ENCODE results near the gene BAZ2B. TPM values are rescaled to one million over a fixed set of nuclear protein-coding genes. Genes with fewer than 3 reads are reported as not detected.

The BAZ2B gene
- total and polyA plus RNA-seq, 9 of the 15 experiments (the other 6 are each of a cell fraction or from before 2014, with no cell fraction given), result 7.5 to 38.6 (median 19.8) TPM

GRCh38 chr2:159449504-159450124, 166.7 kb downstream of the BAZ2B start:
- no peaks in the 10 kb centered on the region for H3K27me3 ChIP-seq (ENCODE audit: control insufficient read depth in 2 of 2, insufficient read depth in 2 of 2, low read length in 2 of 2)
- no peak for TF ChIP-seq JUNB (CRISPR knock-in tag; conservative IDR thresholded peaks at IDR 0.05)
- no peak for TF ChIP-seq LEF1 (IDR thresholded peaks at IDR 0.05)
- TF ChIP-seq CHCHD3 (CRISPR knock-in tag; IDR thresholded peaks at IDR 0.05), result no peak
- TF ChIP-seq ELK3 (CRISPR knock-in tag; IDR thresholded peaks at IDR 0.05), result no peak
- no peak overlapping the region for H2AFZ ChIP-seq (ENCODE audit: low read depth, low read length)
- no peaks in the 10 kb centered on the region for H3K79me2 ChIP-seq (ENCODE audit: control insufficient read depth, insufficient read depth, low read length)
- H3K36me3 ChIP-seq (ENCODE audit: control insufficient read depth, insufficient read depth, low read length), result no peaks in the 10 kb centered on the region
- ChIA-PET CTCF (ENCODE audit: low intra/inter-chr PET ratio) (no interaction called here), POLR2A (interaction anchor here (1.1 to 1.2 kb wide), 2 partner anchors 9 to 14 kb away, joined by 4 to 6 read pairs; no protein-coding TSS in a partner anchor)
- no peaks in the 10 kb centered on the region for H3K9me1 ChIP-seq (ENCODE audit: control insufficient read depth, insufficient read depth, low read length)
- H3K27ac ChIP-seq (ENCODE audit: extremely low read depth, low read depth, low read length), result no peak overlapping the region
- in situ Hi-C loops (cut with MboI) (no loop called here), intact Hi-C loops (cut with micrococcal nuclease) (loop anchor here (5.0 kb wide), 1 partner anchor 263 kb away; the partner anchor contains the start of gene MARCHF7)
- no peak overlapping the region for H3K4me2 ChIP-seq (ENCODE audit: insufficient read depth, low read length)
- H4K20me1 ChIP-seq (replicated peaks; ENCODE audit: control insufficient read depth, insufficient read depth, low read length), result no peaks in the 10 kb centered on the region
- WGBS (ENCODE audit: insufficient coverage, low coverage, missing lambda C conversion rate), result 0% methylated on average over 1 of the region's 1 CpG
- peaks cover 0 to 3% of the 10 kb centered on the region in 2 experiments; a peak in 1 of 5 replicates for H3K4me1 ChIP-seq (replicated peaks in 1 of 2; ENCODE audit: control insufficient read depth in 2 of 2, insufficient read depth in 2 of 2, low read length in 2 of 2)
- ATAC-seq (no peak; the same call in 2 of the 3 replicates), FAIRE-seq (no peak), DNase-seq (ENCODE audit: extremely low read depth in 1 of 4, low spot score in 3 of 4) (no peak)
- BruUV-seq (replicated peaks), result no TSS peak
- no peaks in the 10 kb centered on the region for H3K9me3 ChIP-seq (replicated peaks; ENCODE audit: control insufficient read depth, insufficient read depth, low read depth, low read length)
- no peak overlapping the region for H3K9ac ChIP-seq (ENCODE audit: insufficient read depth in 1 of 2, low read depth in 2 of 2, low read length in 2 of 2)
- H3K4me3 ChIP-seq, result no peak overlapping the region

All from K562 (cell line).